Stomach (tissue), 19 donors: ENCODE data around the gene CCR2. TPM values are rescaled to one million over a fixed set of nuclear protein-coding genes. Genes with fewer than 3 reads are reported as not detected.

Experiments used
- DNase-seq, 2 donors: peaks; one replicate each; pipeline versions ENCODE4 v3.0.0 to v3.0.0-alpha.2; 2013 to 2019
- H3K27ac ChIP-seq, 5 donors: fragments of 200-600 bp in 4 of 5; sonication (generic) in 4 of 5; one replicate each; pipeline ENCODE4 v1.5.1; 2013 to 2019; ENCODE audit warnings: mild to moderate bottlenecking in 1 of 5, moderate library complexity in 1 of 5
- H3K27me3 ChIP-seq, 3 donors: fragments of 200-600 bp; sonication (generic); one replicate each; pipeline ENCODE4 v1.5.1; 2017 to 2019; ENCODE audit warnings: mixed run types in 1 of 3
- H3K36me3 ChIP-seq, 4 donors: fragments of 200-600 bp; sonication (generic); 1 replicate in 3 of 4; 2 replicates in 1 of 4; pipeline ENCODE4 v1.5.1; 2016 to 2019
- H3K4me1 ChIP-seq, 4 donors: fragments of 200-600 bp; sonication (generic); one replicate each; pipeline ENCODE4 v1.5.1; 2016 to 2019
- H3K4me3 ChIP-seq, 4 donors: fragments of 200-600 bp; sonication (generic) in 3 of 4; one replicate each; pipeline ENCODE4 v1.5.1; 2016 to 2019; ENCODE audit warnings: mild to moderate bottlenecking in 1 of 4
- H3K9me3 ChIP-seq, 4 donors: fragments of 200-600 bp; sonication (generic); one replicate each; pipeline ENCODE4 v1.5.1; 2016 to 2019
- EP300 ChIP-seq: sonication (generic); formaldehyde crosslinking; IDR thresholded peaks from one replicate; pipeline ENCODE4 v1.6.1; 2017; ENCODE audit warnings: antibody characterized with exemption
- POLR2A ChIP-seq, 4 donors: fragments of 450-650 bp; IDR thresholded peaks; one replicate each; pipeline ENCODE4 v1.6.1; 2016; ENCODE audit warnings: antibody characterized with exemption in 4 of 4, control low read depth in 2 of 4, mild to moderate bottlenecking in 1 of 4, moderate library complexity in 1 of 4
- POLR2AphosphoS5 ChIP-seq, 3 donors: sonication (generic); formaldehyde crosslinking; IDR thresholded peaks; one replicate each; pipeline ENCODE4 v1.6.1; 2016; ENCODE audit warnings: antibody characterized with exemption in 3 of 3
- WGBS, 5 donors: extraction: QIAGEN DNeasy Blood & Tissue Kit in 3 of 5; methylation state at CpG; one replicate each; pipeline versions ENCODE4 v1.1.5 to v1.1.7; 2013 to 2018; 5-methylcytosine and 5-hydroxymethylcytosine counted together
- intact Hi-C: fragments of 100-400 bp; cut with DNase I; formaldehyde crosslinking; loops from one replicate; pipeline ENCODE4 v1.15.1; 2023; ENCODE audit warnings: low total_unique reads
- long read RNA-seq, 10 donors: transcript quantifications; one replicate each; lab custom pipeline, GENCODE V29; 2026
- polyA plus RNA-seq, 3 donors: library from polyadenylated mRNA; stranded (reverse); fragments of 200-250 nt; gene quantifications; one replicate each; pipeline ENCODE4 v1.2.3, GENCODE V29; 2013
- total RNA-seq, 5 donors: library from RNA; depleted of rRNA; stranded (reverse); fragments of >200 nt; gene quantifications; one replicate each; pipeline versions ENCODE4 v1.1.0 to v1.2.3, GENCODE V29; 2014 to 2016
- TF ChIP-seq, protein P1 (sequence below), 7 experiments: fragments of 450-650 bp in 4 of 7; fragments of 200-600 bp in 3 of 7; sonication (generic) in 3 of 7; IDR thresholded peaks; one replicate each; pipeline ENCODE4 v1.5.1; 2016 to 2019; ENCODE audit warnings: antibody characterized with exemption in 7 of 7, control low read depth in 2 of 7, mild to moderate bottlenecking in 1 of 7
- donor health status: healthy with polysubstance abuse.
- donor health status: Bipolar disorder and iron deficiency.
- donor health status: healthy.

Gene CCR2
- total RNA-seq: 1 to 10 TPM in 1 of 5 donors, under 1 TPM in 1, not detected in 3; 0.37 to 2.5 TPM
- under 1 TPM; 0.45 to 0.81 (median 0.61) TPM for polyA plus RNA-seq
- long read RNA-seq, donor 1: 0 reads
- long read RNA-seq, donor 2, partial matches to known transcripts: 0 of 1 reads
- long read RNA-seq, donor 2, other reads (novel, unspliced or antisense): 0 of 1 reads
- long read RNA-seq, donor 3: 0 reads
- long read RNA-seq, donor 4: 0 reads
- long read RNA-seq, donor 5, partial matches to known transcripts: 0 of 1 reads
- long read RNA-seq, donor 5, other reads (novel, unspliced or antisense): 0 of 1 reads
- long read RNA-seq, donor 6: 0 reads
- long read RNA-seq, donor 7: 0 reads
- long read RNA-seq, donor 8: 0 reads
- long read RNA-seq, donor 9: 0 reads
- long read RNA-seq, donor 10: 0 reads

DNA sequence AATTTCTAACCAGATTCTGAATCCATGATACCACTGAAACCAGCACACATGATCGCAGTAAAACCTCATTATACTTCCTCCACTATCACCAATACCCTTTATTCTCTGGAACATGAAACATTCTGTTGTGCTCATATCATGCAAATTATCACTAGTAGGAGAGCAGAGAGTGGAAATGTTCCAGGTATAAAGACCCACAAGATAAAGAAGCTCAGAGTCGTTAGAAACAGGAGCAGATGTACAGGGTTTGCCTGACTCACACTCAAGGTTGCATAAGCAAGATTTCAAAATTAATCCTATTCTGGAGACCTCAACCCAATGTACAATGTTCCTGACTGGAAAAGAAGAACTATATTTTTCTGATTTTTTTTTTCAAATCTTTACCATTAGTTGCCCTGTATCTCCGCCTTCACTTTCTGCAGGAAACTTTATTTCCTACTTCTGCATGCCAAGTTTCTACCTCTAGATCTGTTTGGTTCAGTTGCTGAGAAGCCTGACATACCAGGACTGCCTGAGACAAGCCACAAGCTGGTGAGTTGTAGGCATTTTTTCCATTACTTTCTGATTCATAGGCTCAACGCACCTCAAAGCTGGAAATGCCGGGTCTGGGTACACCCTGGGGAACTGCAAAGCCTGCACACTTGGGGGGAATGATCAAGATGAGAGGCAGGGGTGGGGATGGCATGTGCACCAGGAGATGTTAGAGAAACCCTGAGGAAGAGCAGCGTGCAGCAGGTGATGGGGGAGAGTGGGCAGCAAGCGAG lies at the start of gene CCR2:
CCR2 (plus strand) TSS at position 465 of the 764 bp plus-strand sequence. CDS start 3,417 bp downstream, outside the sequence.
- H3K9me3 ChIP-seq: no peaks in the 10 kb centered on the region
- intact Hi-C loops: no loop called here
- peaks cover 0 to 20% (median 0%) of the 10 kb centered on the region in 3 donors for H3K27me3 ChIP-seq
- H3K4me1 ChIP-seq: no peaks in the 10 kb centered on the region
- peak within 1 kb of the TSS in 3 of 5 donors; percentile 12 to 57 (median 53) for H3K27ac ChIP-seq
- H3K4me3 ChIP-seq: peak within 1 kb of the TSS in 2 of 4 donors; percentile 8 to 17
- no peaks in the 10 kb centered on the region for H3K36me3 ChIP-seq
- no peak for TF ChIP-seq POLR2AphosphoS5 (IDR thresholded peaks at IDR 0.05)
- TF ChIP-seq, protein P1, sequence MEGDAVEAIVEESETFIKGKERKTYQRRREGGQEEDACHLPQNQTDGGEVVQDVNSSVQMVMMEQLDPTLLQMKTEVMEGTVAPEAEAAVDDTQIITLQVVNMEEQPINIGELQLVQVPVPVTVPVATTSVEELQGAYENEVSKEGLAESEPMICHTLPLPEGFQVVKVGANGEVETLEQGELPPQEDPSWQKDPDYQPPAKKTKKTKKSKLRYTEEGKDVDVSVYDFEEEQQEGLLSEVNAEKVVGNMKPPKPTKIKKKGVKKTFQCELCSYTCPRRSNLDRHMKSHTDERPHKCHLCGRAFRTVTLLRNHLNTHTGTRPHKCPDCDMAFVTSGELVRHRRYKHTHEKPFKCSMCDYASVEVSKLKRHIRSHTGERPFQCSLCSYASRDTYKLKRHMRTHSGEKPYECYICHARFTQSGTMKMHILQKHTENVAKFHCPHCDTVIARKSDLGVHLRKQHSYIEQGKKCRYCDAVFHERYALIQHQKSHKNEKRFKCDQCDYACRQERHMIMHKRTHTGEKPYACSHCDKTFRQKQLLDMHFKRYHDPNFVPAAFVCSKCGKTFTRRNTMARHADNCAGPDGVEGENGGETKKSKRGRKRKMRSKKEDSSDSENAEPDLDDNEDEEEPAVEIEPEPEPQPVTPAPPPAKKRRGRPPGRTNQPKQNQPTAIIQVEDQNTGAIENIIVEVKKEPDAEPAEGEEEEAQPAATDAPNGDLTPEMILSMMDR (IDR thresholded peaks at IDR 0.05): no peak
- no peak for TF ChIP-seq EP300
- no peak for TF ChIP-seq POLR2A (IDR thresholded peaks at IDR 0.05)
- DNase-seq: no peak
- WGBS, 5 donors: 49 to 73% (median 62%) methylated on average over 7 of the region's 7 CpGs

DNA sequence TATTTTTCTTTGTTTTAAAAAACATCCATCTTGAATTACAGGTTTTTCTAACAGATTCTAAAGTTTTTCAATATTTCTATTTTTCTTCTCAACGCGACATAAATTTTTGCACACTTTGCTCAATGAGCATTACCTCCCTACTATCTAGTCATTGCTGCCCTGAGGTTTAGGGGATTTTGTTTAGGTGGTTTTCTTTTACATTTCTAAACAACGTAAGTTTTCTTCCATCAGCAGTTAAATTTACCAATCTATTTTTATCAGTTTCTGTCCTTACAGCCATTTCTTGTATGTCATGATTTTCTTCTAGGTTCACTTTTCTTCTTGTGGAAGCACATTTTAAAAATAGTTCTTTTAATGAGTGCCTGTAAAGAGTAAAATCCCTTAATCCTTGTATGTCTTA lies 49.2 kb upstream of the CCR2 start:
- no peak overlapping the region for H3K4me3 ChIP-seq
- H3K4me1 ChIP-seq: peaks cover 0 to 8% (median 0%) of the 10 kb centered on the region in 4 donors
- DNase-seq: no peak
- H3K27ac ChIP-seq: no peak overlapping the region
- no peaks in the 10 kb centered on the region for H3K27me3 ChIP-seq
- H3K9me3 ChIP-seq: no peaks in the 10 kb centered on the region
- intact Hi-C loops: no loop called here
- no peaks in the 10 kb centered on the region for H3K36me3 ChIP-seq
- TF ChIP-seq, protein P1 (IDR thresholded peaks at IDR 0.05): no peak
- TF ChIP-seq POLR2AphosphoS5 (IDR thresholded peaks at IDR 0.05) (no peak), EP300 (no peak), POLR2A (IDR thresholded peaks at IDR 0.05) (no peak)
- 83 to 89% (median 86%) methylated on average over 3 of the region's 3 CpGs for WGBS, 5 donors

DNA sequence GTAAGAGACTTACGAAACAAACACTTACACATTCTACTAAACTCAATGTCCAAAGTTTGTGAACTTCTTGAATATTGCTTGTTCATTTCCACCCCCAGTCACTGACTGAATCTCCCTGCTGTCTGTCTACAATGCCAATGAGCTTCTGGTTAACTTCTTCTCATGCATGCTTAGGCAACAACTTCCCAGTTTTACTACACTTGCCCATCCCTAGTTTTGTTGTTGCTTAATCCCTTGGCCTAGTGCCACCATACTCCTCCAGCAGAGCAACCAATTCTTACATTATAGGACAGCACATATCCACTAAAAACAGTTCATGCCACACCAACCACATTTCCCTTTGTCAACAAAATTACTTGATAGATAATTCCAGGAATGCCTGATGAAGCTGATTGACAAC lies 40.9 kb upstream of the CCR2 start:
- Histone ChIP-seq H3K4me3 (no peak overlapping the region), H3K27ac (no peak overlapping the region), H3K36me3 (no peaks in the 10 kb centered on the region), H3K9me3 (no peaks in the 10 kb centered on the region), H3K4me1 (peaks cover 0 to 13% (median 0%) of the 10 kb centered on the region in 4 donors), H3K27me3 (no peaks in the 10 kb centered on the region)
- WGBS, 5 donors: 73 to 94% (median 88%) methylated on average over 1 of the region's 1 CpG
- DNase-seq: peak in 1 of 2 donors; percentile 26
- intact Hi-C loops: no loop called here
- TF ChIP-seq, protein P1 (IDR thresholded peaks at IDR 0.05): no peak
- TF ChIP-seq POLR2AphosphoS5 (IDR thresholded peaks at IDR 0.05): peak in 1 of 3 donors; percentile 41

DNA sequence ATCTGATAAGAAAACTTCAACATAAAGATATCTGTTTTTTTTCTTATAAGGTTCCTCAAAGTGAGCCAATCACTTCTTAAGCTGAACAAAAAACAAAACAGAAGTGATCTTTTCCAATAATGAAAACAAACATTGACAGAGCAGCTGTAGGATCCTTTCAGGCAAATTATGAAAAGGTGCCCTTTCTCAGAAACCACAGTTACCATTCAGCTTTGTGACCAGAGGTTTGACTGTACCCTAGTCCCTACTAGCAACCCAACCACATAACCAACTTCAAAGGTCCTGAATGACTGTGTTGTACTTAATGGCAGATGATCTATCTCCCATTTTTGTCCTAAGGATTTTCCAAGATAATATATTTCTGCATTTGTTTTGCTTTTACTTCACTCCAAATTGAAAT lies 39.4 kb upstream of the CCR2 start:
- Histone ChIP-seq H3K36me3 (no peaks in the 10 kb centered on the region), H3K4me3 (no peak overlapping the region), H3K9me3 (no peaks in the 10 kb centered on the region), H3K27ac (no peak overlapping the region), H3K4me1 (peaks cover 0 to 13% (median 0%) of the 10 kb centered on the region in 4 donors), H3K27me3 (no peaks in the 10 kb centered on the region)
- no peak for DNase-seq
- intact Hi-C loops: no loop called here
- TF ChIP-seq POLR2A (IDR thresholded peaks at IDR 0.05) (no peak), POLR2AphosphoS5 (IDR thresholded peaks at IDR 0.05) (no peak), EP300 (no peak)
- TF ChIP-seq, protein P1 (IDR thresholded peaks at IDR 0.05): no peak
